GM12878 (cell line): ENCODE measurements around the gene CHCHD1. TPM values are rescaled to one million over a fixed set of nuclear protein-coding genes. Genes with fewer than 3 reads are reported as not detected.

Experiments used
- ATAC-seq: fragments of 200-7000 bp; cut with Tn5 transposase; 3 replicates; pipeline ENCODE4 v1.9.1; 2020; ENCODE audit warnings: mild to moderate bottlenecking, moderate library complexity
- BruUV-seq: library from RNA; stranded (reverse); fragments of 400-500 nt; replicated peaks from 2 replicates; lab custom pipeline; 2021; lab: Mats Ljungman, UMichigan
- CTCF ChIA-PET: fragments of 300-600 bp; sonication (Branson Sonifier 250); formaldehyde crosslinking; extraction: SDS; loops from one replicate; lab custom pipeline; 2021; ENCODE audit warnings: inconsistent platforms; lab: Yijun Ruan, JAX
- POLR2A ChIA-PET: fragments of 350-600 bp; formaldehyde crosslinking; extraction: SDS; loops from one replicate; lab custom pipeline; 2021; ENCODE audit warnings: inconsistent platforms; lab: Charles Lee
- RAD21 ChIA-PET: fragments of 300-600 bp; sonication (Branson Sonifier 250); formaldehyde crosslinking; loops from one replicate; lab custom pipeline; 2023; ENCODE audit warnings: antibody characterized with exemption; ENCODE audit not compliant: unreplicated experiment; lab: Charles Lee
- SMC1A ChIA-PET: fragments of 300-600 bp; sonication (Branson Sonifier 250); formaldehyde crosslinking; loops from one replicate; lab custom pipeline; 2023; ENCODE audit not compliant: unreplicated experiment, uncharacterized antibody; lab: Charles Lee
- DNase-seq: peaks from one replicate; pipeline ENCODE4 v3.0.0-alpha.2; 2011; ENCODE audit warnings: low read depth, low spot score
- FAIRE-seq: peaks from 3 replicates; lab custom pipeline; 2011; peaks lifted over from hg19 to GRCh38; lab: Jason Lieb, UNC
- H2AFZ ChIP-seq: 2 replicates; pipeline ENCODE4 v1.6.0; 2011; ENCODE audit warnings: low read depth, low read length, control low read depth; ENCODE audit not compliant: control insufficient read depth
- H3K27ac ChIP-seq: 2 replicates; pipeline ENCODE4 v1.5.1; 2011; ENCODE audit warnings: control low read depth; ENCODE audit not compliant: control insufficient read depth, insufficient read depth
- H3K27me3 ChIP-seq, 2 experiments: replicated peaks in 1 of 2; 2 replicates each; pipeline versions ENCODE4 v1.6.0 to v1.6.1; 2011; ENCODE audit warnings: low read length in 1 of 2; ENCODE audit not compliant: control insufficient read depth in 2 of 2, insufficient read depth in 2 of 2
- H3K36me3 ChIP-seq, 2 experiments: 2 replicates each; pipeline ENCODE4 v1.5.1; 2011; ENCODE audit warnings: low read length in 1 of 2; ENCODE audit not compliant: control insufficient read depth in 2 of 2, insufficient read depth in 2 of 2
- H3K4me1 ChIP-seq: 2 replicates; pipeline ENCODE4 v1.6.1; 2011; ENCODE audit warnings: mild to moderate bottlenecking, low read length, moderate library complexity, mixed read lengths; ENCODE audit not compliant: control insufficient read depth, insufficient read depth
- H3K4me2 ChIP-seq: 2 replicates; pipeline ENCODE4 v1.6.0; 2011; ENCODE audit warnings: control low read depth; ENCODE audit not compliant: control insufficient read depth, insufficient read depth
- H3K4me3 ChIP-seq: fragments of 200-600 bp; sonication (generic); 2 replicates; pipeline ENCODE4 v1.5.1; 2016
- H3K79me2 ChIP-seq: 2 replicates; pipeline ENCODE4 v1.6.0; 2011; ENCODE audit warnings: low read length; ENCODE audit not compliant: control insufficient read depth, insufficient read depth
- H3K9ac ChIP-seq: 2 replicates; pipeline ENCODE4 v1.8.0; 2011; ENCODE audit warnings: low read length, control low read depth, mixed read lengths; ENCODE audit not compliant: control insufficient read depth, insufficient read depth
- H3K9me3 ChIP-seq: replicated peaks from 3 replicates; pipeline ENCODE4 v1.5.1; 2011; ENCODE audit warnings: mild to moderate bottlenecking, low read length; ENCODE audit not compliant: control insufficient read depth, insufficient read depth
- H4K20me1 ChIP-seq: 2 replicates; pipeline ENCODE4 v1.6.0; 2011; ENCODE audit not compliant: control insufficient read depth, insufficient read depth
- EP300 ChIP-seq, 2 experiments: fragments of 150-350 bp in 1 of 2; IDR thresholded peaks; 2 replicates each; pipeline ENCODE4 v1.6.1; 2011 to 2012; ENCODE audit warnings: low read depth in 2 of 2, low read length in 2 of 2, borderline replicate concordance in 1 of 2, improper control_type of control experiment in 1 of 2, inconsistent platforms in 1 of 2; ENCODE audit not compliant: control insufficient read depth in 1 of 2
- POLR2A ChIP-seq: IDR thresholded peaks from 2 replicates; pipeline ENCODE4 v1.6.1; 2011; ENCODE audit warnings: low read depth, mild to moderate bottlenecking, low read length
- SKIL ChIP-seq: fragments of 450-650 bp; IDR thresholded peaks from 2 replicates; pipeline ENCODE4 v1.6.1; 2017; ENCODE audit warnings: mild to moderate bottlenecking, low read depth, inconsistent platforms; ENCODE audit not compliant: poor library complexity, severe bottlenecking
- WGBS: methylation state at CpG from one replicate; pipeline ENCODE4 v1.1.6; 2016; ENCODE audit warnings: low lambda C conversion rate; ENCODE audit not compliant: insufficient replicate concordance, insufficient coverage; ENCODE audit errors: missing lambda C conversion rate; 5-methylcytosine and 5-hydroxymethylcytosine counted together
- in situ Hi-C: fragments of 300-500 bp; cut with MboI; formaldehyde crosslinking; loops from 9 replicates; pipeline ENCODE4 v1.14.3; 2018; ENCODE audit warnings: mixed read lengths
- intact Hi-C: fragments of 100-400 bp; cut with micrococcal nuclease; formaldehyde crosslinking; loops from one replicate; pipeline ENCODE4 v1.14.2; 2022; ENCODE audit not compliant: unreplicated experiment
- polyA plus RNA-seq, 11 experiments: library from polyadenylated mRNA; depleted of rRNA in 4 of 11; unstranded in 6 of 11; stranded (reverse) in 5 of 11; fragments of >200 nt; fragmentation: Nextera tagmentation in 4 of 11; fragmentation: Illumina TruSeq in 1 of 11; extraction: Ambion mirVana in 4 of 11; extraction: Trizol in 1 of 11; gene quantifications; 1 replicate in 1 of 11; 2 replicates in 10 of 11; pipeline versions ENCODE4 v1.2.1 to v1.2.3, GENCODE V29; 2011 to 2016; ENCODE audit warnings: inconsistent platforms in 2 of 11, missing spikeins in 2 of 11, low read depth in 1 of 11
- total RNA-seq, 4 experiments: library from RNA; depleted of rRNA in 3 of 4; stranded (reverse); fragments of >200 nt in 3 of 4; fragmentation: Illumina TruSeq in 1 of 4; extraction: Trizol in 1 of 4; gene quantifications; 2 replicates each; pipeline versions ENCODE4 v1.2.1 to v1.2.3, GENCODE V29; 2013 to 2021

CHCHD1 gene
- total and polyA plus RNA-seq, 10 of the 15 experiments (the other 5 are each of a cell fraction or from before 2014, with no cell fraction given): 35.0 to 132 (median 70.0) TPM

DNA sequence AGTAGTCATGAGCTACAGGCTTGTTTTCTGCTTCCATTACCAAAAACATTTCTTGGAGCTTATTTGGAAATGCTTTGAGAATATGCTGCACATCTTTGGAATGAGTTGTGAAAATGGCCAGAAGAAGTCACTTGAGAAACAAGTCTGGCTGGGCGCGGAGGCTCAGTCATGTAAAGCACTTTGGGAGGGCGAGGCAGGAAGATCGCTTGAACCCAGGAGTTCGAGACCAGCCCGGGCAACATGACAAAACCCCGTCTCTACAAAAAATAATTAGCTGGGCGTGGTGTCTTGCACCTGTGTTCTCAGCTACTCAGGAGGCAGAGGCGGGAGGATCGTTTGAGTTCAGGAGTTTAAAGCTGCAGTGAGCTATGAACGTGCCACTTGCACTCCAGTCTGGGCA lies 882 bp upstream of the CHCHD1 start:
- Histone ChIP-seq H3K36me3 (peaks cover 0 to 7% of the 10 kb centered on the region in 2 experiments; a peak in 3 of 4 replicates), H3K4me3 (peak overlapping the region; percentile 91), H3K4me1 (peaks cover 5% of the 10 kb centered on the region), H3K27ac (peak overlapping the region; percentile 52; the same call in 1 of the 2 replicates), H3K9ac (peak overlapping the region; percentile 93), H3K4me2 (peak overlapping the region; percentile 90), H3K9me3 (no peaks in the 10 kb centered on the region), H3K79me2 (peaks cover 70% of the 10 kb centered on the region), H3K27me3 (no peaks in the 10 kb centered on the region), H2AFZ (no peak overlapping the region), H4K20me1 (no peaks in the 10 kb centered on the region)
- POLR2A ChIA-PET: interaction anchor here (1.8 to 5.0 kb wide), 6 partner anchors 8 to 36 kb away, joined by 7 to 25 read pairs (median 15); partner anchors contain the start of gene SEC24C
- DNase-seq: no peak
- SMC1A ChIA-PET: interaction anchor here (0.7 to 4.9 kb wide), 17 partner anchors 8 to 517 kb away, joined by 3 to 31 read pairs (median 5); partner anchors contain the start of gene SEC24C
- WGBS: 26% methylated on average over 11 of the region's 11 CpGs
- no TSS peak for BruUV-seq
- CTCF ChIA-PET: interaction anchor here (0.8 to 4.5 kb wide), 12 partner anchors 8 to 322 kb away, joined by 3 to 40 read pairs (median 4); a partner anchor contains a TSS
- no peak for TF ChIP-seq SKIL
- no peak for TF ChIP-seq EP300 (IDR thresholded peaks at IDR 0.05; ENCODE audit: borderline replicate concordance in 1 of 2, control insufficient read depth in 1 of 2, low read depth in 2 of 2, low read length in 2 of 2)
- peak; percentile 25; the same call in 1 of the 2 replicates for TF ChIP-seq POLR2A
- intact Hi-C loops: loop anchor here (2.0 to 10.0 kb wide), 2 partner anchors 36 to 126 kb away; partner anchors contain the start of genes SEC24C and SYNPO2L
- in situ Hi-C loops: no loop called here
- RAD21 ChIA-PET: interaction anchor here (0.7 to 3.0 kb wide), 9 partner anchors 9 to 155 kb away, joined by 3 to 21 read pairs (median 8); partner anchors contain the start of gene SEC24C
- no peak for ATAC-seq
- no peak for FAIRE-seq
